ENCODE results near the gene POLR3H. TPM values are rescaled to one million over a fixed set of nuclear protein-coding genes. Genes with fewer than 3 reads are reported as not detected.

Gene POLR3H
- total RNA-seq, 1 donor from 2014 or later: 15.8 TPM

GRCh38 chr22:41571786-41572185, 27.5 kb upstream of the POLR3H start:
- Histone ChIP-seq H3K4me3 (no peak overlapping the region), H3K9me3 (replicated peaks) (no peaks in the 10 kb centered on the region), H3K27me3 (ENCODE audit: low read depth) (no peaks in the 10 kb centered on the region), H3K36me3 (peaks cover 13% of the 10 kb centered on the region), H3K27ac (replicated peaks) (no peak overlapping the region), H3K4me1 (peaks cover 68% of the 10 kb centered on the region)
- intact Hi-C loops (cut with micrococcal nuclease): no loop called here
- TF ChIP-seq CTCF (IDR thresholded peaks at IDR 0.05; ENCODE audit: borderline replicate concordance): no peak
- no peak for DNase-seq

GRCh38 chr22:41570221-41570620, 26.0 kb upstream of the POLR3H start:
- Histone ChIP-seq H3K27me3 (ENCODE audit: low read depth) (no peaks in the 10 kb centered on the region), H3K27ac (replicated peaks) (peak overlapping the region; percentile 16), H3K4me1 (peaks cover 68% of the 10 kb centered on the region), H3K4me3 (no peak overlapping the region), H3K36me3 (peaks cover 13% of the 10 kb centered on the region), H3K9me3 (replicated peaks) (no peaks in the 10 kb centered on the region)
- intact Hi-C loops (cut with micrococcal nuclease): no loop called here
- no peak for TF ChIP-seq CTCF (IDR thresholded peaks at IDR 0.05; ENCODE audit: borderline replicate concordance)
- no peak for DNase-seq

GRCh38 chr22:41568811-41569210, 24.5 kb upstream of the POLR3H start:
- Histone ChIP-seq H3K27ac (replicated peaks) (peak overlapping the region; percentile 15), H3K9me3 (replicated peaks) (no peaks in the 10 kb centered on the region), H3K27me3 (ENCODE audit: low read depth) (no peaks in the 10 kb centered on the region), H3K4me1 (peaks cover 68% of the 10 kb centered on the region), H3K4me3 (no peak overlapping the region), H3K36me3 (peaks cover 13% of the 10 kb centered on the region)
- no peak for TF ChIP-seq CTCF (IDR thresholded peaks at IDR 0.05; ENCODE audit: borderline replicate concordance)
- intact Hi-C loops (cut with micrococcal nuclease): no loop called here
- DNase-seq: no peak

GRCh38 chr22:41567512-41567768, 23.2 kb upstream of the POLR3H start:
- Histone ChIP-seq H3K27me3 (ENCODE audit: low read depth) (peaks cover 7% of the 10 kb centered on the region), H3K27ac (replicated peaks) (peak overlapping the region; percentile 97), H3K4me3 (no peak overlapping the region), H3K9me3 (replicated peaks) (no peaks in the 10 kb centered on the region), H3K4me1 (peaks cover 62% of the 10 kb centered on the region), H3K36me3 (peaks cover 8% of the 10 kb centered on the region)
- TF ChIP-seq CTCF (IDR thresholded peaks at IDR 0.05; ENCODE audit: borderline replicate concordance): no peak
- DNase-seq: no peak
- intact Hi-C loops (cut with micrococcal nuclease): no loop called here

GRCh38 chr22:41565403-41566054, 21.3 kb upstream of the POLR3H start:
- Histone ChIP-seq H3K27me3 (ENCODE audit: low read depth) (peaks cover 14% of the 10 kb centered on the region), H3K4me3 (peak overlapping the region; percentile 11), H3K9me3 (replicated peaks) (no peaks in the 10 kb centered on the region), H3K36me3 (no peaks in the 10 kb centered on the region), H3K27ac (replicated peaks) (peak overlapping the region; percentile 97), H3K4me1 (peaks cover 68% of the 10 kb centered on the region)
- no peak for DNase-seq
- no peak for TF ChIP-seq CTCF (IDR thresholded peaks at IDR 0.05; ENCODE audit: borderline replicate concordance)
- intact Hi-C loops (cut with micrococcal nuclease): no loop called here

All from left ventricle myocardium inferior (tissue), 1 donor.